HCT116 (cell line): ENCODE results near the gene LZTR1.

Source experiments
- EZH2 ChIP-seq: fragments of 200-600 bp; sonication (generic); IDR thresholded peaks from 2 replicates; pipeline ENCODE4 v1.6.1; 2017; ENCODE audit warnings: antibody characterized with exemption, mixed run types
- EZH2phosphoT487 ChIP-seq: fragments of 200-600 bp; IDR thresholded peaks from 2 replicates; pipeline ENCODE4 v1.6.1; 2018; ENCODE audit warnings: antibody characterized with exemption, borderline replicate concordance
- FOSL1 ChIP-seq: IDR thresholded peaks from 2 replicates; pipeline ENCODE4 v1.6.1; 2012; ENCODE audit warnings: low read depth
- YY1 ChIP-seq: IDR thresholded peaks from 2 replicates; pipeline ENCODE4 v1.6.1; 2011; ENCODE audit warnings: low read length, low read depth, moderate library complexity, mild to moderate bottlenecking; ENCODE audit not compliant: insufficient replicate concordance; ENCODE audit errors: extremely low read depth
- TF ChIP-seq, protein P1 (sequence below), 3 experiments: fragments of 200-600 bp in 1 of 3; sonication (generic) in 1 of 3; IDR thresholded peaks in 2 of 3; conservative IDR thresholded peaks in 1 of 3; 2 replicates each; pipeline ENCODE4 v1.5.1; 2012 to 2017; ENCODE audit warnings: low read depth in 2 of 3, low read length in 2 of 3, antibody characterized with exemption in 1 of 3, borderline replicate concordance in 1 of 3, control low read depth in 1 of 3, mild to moderate bottlenecking in 1 of 3, mixed read lengths in 1 of 3, mixed run types in 1 of 3, moderate library complexity in 1 of 3; ENCODE audit not compliant: insufficient read depth in 1 of 3
- TF ChIP-seq, protein P2 (sequence below): IDR thresholded peaks from 2 replicates; pipeline ENCODE4 v1.6.1; 2012

DNA sequence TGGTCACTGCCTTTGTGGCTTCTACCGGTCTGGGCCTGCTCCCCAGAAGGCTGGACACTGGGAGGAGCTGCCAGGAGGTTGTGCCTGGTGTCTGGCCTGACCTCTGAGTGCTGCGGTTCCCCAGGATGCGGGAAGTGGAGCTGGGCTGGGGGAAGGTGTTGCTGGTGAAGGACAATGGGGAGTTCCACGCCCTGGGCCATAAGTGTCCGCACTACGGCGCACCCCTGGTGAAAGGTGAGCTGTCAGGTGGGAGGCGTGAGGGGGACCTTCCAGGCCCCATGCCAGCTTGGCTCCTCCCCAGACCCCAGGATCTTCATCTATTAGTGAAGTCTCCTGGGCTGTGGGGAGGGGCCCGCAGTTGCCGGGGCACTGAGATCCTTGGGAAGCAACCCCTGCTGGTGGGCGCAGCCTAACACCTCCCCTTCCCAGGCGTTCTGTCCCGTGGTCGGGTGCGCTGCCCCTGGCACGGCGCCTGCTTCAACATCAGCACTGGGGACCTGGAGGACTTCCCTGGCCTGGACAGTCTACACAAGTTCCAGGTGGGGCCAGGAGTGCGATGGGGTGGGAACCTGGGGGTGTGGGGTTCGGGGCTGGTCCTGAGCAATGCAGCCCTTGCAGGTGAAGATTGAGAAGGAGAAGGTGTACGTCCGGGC, 8.3 kb upstream of the LZTR1 start:
- TF ChIP-seq YY1 (no peak), EZH2phosphoT487 (no peak), FOSL1 (no peak), EZH2 (no peak)
- TF ChIP-seq, protein P1, sequence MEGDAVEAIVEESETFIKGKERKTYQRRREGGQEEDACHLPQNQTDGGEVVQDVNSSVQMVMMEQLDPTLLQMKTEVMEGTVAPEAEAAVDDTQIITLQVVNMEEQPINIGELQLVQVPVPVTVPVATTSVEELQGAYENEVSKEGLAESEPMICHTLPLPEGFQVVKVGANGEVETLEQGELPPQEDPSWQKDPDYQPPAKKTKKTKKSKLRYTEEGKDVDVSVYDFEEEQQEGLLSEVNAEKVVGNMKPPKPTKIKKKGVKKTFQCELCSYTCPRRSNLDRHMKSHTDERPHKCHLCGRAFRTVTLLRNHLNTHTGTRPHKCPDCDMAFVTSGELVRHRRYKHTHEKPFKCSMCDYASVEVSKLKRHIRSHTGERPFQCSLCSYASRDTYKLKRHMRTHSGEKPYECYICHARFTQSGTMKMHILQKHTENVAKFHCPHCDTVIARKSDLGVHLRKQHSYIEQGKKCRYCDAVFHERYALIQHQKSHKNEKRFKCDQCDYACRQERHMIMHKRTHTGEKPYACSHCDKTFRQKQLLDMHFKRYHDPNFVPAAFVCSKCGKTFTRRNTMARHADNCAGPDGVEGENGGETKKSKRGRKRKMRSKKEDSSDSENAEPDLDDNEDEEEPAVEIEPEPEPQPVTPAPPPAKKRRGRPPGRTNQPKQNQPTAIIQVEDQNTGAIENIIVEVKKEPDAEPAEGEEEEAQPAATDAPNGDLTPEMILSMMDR (IDR thresholded peaks at IDR 0.05 in 2 of 3, conservative IDR thresholded peaks at IDR 0.05 in 1 of 3; ENCODE audit: borderline replicate concordance in 1 of 3, insufficient read depth in 1 of 3, low read depth in 2 of 3, low read length in 2 of 3), result no peak
- TF ChIP-seq, protein P2, sequence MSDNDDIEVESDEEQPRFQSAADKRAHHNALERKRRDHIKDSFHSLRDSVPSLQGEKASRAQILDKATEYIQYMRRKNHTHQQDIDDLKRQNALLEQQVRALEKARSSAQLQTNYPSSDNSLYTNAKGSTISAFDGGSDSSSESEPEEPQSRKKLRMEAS, result no peak
